ENCODE measurements around the gene PHLPP2.
"Not testable (repeated sequence)": the region's sequence is repeated elsewhere in the genome, so short reads cannot be mapped to it uniquely, and the experiment has no call there.

The PHLPP2 gene

DNA sequence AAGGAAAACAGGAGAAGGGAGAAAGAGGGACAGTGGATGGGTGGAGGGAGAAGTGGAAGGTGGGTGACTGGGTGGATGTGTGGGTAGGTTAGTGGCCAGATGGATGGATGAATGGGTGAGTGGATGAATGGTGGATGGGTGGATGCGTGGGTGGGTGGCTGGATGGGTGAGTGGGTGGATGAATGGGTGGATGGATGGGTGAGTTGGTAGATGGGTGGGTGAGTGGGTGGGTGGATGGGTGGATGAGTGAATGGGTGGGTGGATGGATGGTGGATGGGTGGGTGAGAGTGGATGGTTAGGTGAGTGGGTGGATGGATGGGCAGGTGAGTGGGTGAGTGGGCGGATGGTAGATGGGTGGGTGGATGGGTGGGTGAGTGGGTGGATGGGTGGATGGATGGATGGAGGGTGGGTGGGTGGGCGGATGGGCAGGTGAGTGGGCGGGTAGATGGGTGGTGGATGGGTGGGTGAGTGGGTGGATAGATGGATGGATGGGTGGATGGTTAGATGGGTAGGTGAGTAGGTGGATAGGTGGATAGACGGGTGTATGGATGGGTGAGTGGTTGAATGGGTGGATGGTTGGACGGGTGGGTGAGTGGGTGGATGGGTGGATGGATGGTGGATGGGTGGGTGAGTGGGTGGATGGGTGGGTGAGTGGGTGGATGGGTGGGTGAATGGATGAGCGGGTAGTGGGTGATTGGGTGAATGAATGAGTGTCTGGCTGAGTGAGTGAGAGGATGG lies 99.2 kb downstream of the PHLPP2 start:
- no peak for DNase-seq (ENCODE audit: low read depth in 2 of 2)

DNA sequence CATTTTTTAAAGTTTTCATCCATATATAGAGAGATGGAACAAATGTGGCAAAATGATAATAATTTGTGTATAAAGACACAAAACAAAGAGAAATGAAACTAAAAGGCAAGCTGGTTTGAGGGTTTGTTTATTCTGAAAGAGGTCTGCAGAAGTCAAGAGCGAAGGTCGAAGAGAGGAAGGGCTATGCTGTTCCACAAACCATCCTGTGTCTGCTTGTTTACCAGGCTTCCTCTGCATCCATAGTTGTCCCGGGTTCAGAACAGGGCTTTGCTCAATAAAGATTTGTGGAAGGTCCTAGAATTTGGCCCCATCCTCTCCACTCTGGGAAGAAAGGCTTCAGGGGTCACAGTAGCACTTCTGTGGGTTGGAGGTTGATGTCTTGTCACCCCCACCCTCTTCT lies 100.9 kb downstream of the PHLPP2 start:
- DNase-seq (ENCODE audit: low read depth in 2 of 2): no peak

- no peak for DNase-seq (ENCODE audit: low read depth in 2 of 2)
Observed at GRCh38 chr16:71622088-71622487, 102.4 kb downstream of the PHLPP2 start.

GRCh38 chr16:71618429-71618828 lies 106.1 kb downstream of the PHLPP2 start:
- no peak for DNase-seq (ENCODE audit: low read depth in 2 of 2)

- not testable (repeated sequence) for DNase-seq (ENCODE audit: low read depth in 2 of 2)
Observed at GRCh38 chr16:71614956-71615355, 109.5 kb downstream of the PHLPP2 start.

DNA sequence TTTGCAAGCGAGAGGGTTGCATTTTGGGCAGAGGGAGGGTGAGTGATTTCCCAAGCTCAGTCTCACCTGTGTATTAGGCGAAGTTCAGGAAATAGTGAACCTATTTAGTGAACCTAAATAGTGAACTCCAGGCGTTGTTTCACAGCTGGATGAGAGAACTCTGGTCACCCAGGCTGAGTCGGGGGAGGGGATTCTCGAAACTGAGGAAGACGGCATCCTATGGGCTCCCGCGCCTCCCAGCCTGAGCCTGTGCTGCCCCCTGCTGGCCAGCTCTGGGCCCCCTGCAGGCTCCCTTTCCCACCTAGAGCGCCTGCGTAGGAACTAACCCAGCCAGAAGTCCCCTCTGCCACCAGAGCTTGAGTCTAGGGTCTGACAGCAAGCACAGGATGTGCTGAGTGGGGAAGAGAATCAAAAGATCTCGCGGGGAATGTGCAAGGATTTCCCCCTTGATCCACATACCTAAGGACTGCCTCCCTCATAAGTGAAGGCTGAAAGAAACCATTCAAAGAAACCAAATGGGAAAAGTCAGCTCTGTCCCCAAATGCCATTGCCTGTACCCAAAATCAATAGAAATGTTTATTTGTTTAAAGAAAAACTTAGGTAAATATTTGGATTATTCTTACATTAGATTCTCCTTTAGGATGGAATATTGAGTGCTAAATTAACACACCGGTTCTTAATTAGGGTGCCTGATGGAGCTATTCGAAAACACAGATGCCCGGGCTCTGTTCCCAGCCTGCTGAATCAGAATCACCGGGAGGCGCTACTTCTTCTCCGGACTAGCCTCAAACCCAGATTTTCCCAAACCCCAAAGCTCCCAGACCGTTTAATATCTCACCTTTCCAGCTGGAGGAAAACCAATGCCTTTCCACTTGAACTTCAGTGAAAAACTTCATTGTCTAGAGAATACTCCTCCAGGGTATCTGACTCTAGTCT lies 113.3 kb downstream of the PHLPP2 start:
- DNase-seq (ENCODE audit: low read depth in 2 of 2): peak; percentile 74 to 76

DNA sequence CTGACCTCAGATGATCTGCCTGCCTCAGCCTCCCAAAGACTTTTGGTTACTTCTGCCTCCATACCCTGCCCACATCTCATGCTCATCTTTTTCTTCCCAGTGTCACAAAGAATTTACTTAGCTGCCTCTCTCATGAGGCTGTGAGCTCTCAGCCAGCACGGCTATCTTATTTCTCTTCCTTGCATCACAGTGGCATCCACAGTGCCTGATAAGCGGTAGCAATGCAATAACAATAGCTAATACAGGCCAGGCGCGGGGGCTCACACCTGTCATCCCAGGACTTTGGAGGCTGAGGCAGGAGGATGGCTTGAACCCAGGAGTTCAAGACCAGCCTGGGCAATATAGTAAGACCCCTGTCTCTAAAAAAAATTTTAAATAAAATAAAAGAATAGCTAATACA lies 114.1 kb downstream of the PHLPP2 start:
- DNase-seq (ENCODE audit: low read depth in 2 of 2): no peak

DNA sequence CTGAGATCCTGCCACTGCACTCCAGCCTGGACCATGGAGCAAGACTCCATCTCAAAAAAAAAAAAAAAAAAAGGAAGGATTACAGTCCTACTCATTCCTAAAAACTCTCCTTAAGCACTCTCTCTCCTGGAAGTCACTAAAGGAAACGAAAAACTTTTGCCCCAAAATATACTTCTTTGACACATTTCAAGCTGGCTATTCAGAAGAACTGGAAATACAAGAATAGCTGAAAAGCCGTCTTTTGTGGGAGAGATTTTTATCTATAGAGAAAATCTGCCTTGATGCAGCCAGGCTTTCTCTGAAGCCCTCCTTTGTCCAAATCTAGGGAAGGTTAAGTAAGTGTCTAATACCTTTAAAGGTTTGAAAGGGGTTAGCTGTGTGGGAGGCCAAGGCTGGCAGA lies 115.4 kb downstream of the PHLPP2 start:
- DNase-seq (ENCODE audit: low read depth in 2 of 2): no peak

- no peak for DNase-seq (ENCODE audit: low read depth in 2 of 2)
Observed at GRCh38 chr16:71600822-71601221, 123.7 kb downstream of the PHLPP2 start.

DNA sequence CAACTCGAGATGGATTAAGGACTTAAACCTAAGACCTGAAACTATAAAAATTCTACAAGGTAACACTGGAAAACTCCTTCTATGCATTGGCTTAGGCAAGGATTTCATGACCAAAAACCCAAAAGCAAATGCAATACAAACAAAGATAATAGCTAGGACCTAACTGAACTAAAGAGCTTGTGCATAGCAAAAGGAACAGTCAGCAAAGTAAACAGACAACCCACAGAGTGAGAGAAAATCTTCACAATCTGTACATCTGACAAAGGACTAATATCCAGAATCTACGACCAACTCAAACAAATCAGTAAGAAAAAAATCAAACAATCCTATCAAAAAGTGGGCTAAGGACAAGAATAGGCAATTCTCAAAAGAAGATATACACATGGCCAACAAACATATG lies 126.1 kb downstream of the PHLPP2 start:
- not testable (repeated sequence) for DNase-seq (ENCODE audit: low read depth in 2 of 2)

GRCh38 chr16:71595340-71595826 lies 129.1 kb downstream of the PHLPP2 start:
- not testable (repeated sequence) for DNase-seq (ENCODE audit: low read depth in 2 of 2)

Measured in stimulated activated CD8-positive, alpha-beta memory T cell treated with anti-CD3 and anti-CD28 coated beads, Interleukin-2, amount 100 ng/mL, for 48 hours (primary cell).